ENCODE data around the gene PHTF2.

The PHTF2 gene

GRCh38 chr7:77800730-77801129, 2.2 kb downstream of the PHTF2 start:
- TF ChIP-seq CTCF (conservative IDR thresholded peaks at IDR 0.05; ENCODE audit: low read length), result no peak
- no peak overlapping the region for H3K4me3 ChIP-seq (ENCODE audit: low read length)
- DNase-seq (ENCODE audit: low read depth), result no peak

GRCh38 chr7:77802557-77803405, 4.2 kb downstream of the PHTF2 start:
- H3K4me3 ChIP-seq (ENCODE audit: low read length), result no peak overlapping the region
- DNase-seq (ENCODE audit: low read depth), result no peak

GRCh38 chr7:77806425-77806824, 7.9 kb downstream of the PHTF2 start:
- TF ChIP-seq CTCF (conservative IDR thresholded peaks at IDR 0.05; ENCODE audit: low read length), result no peak
- H3K4me3 ChIP-seq (ENCODE audit: low read length), result no peak overlapping the region
- DNase-seq (ENCODE audit: low read depth), result no peak

More at GRCh38 chr7:77802557-77803405, 4.2 kb downstream of the PHTF2 start:
- no peak for TF ChIP-seq CTCF (conservative IDR thresholded peaks at IDR 0.05; ENCODE audit: low read length)

GRCh38 chr7:77808517-77808916, 9.9 kb downstream of the PHTF2 start:
- no peak for DNase-seq (ENCODE audit: low read depth)
- no peak for TF ChIP-seq CTCF (conservative IDR thresholded peaks at IDR 0.05; ENCODE audit: low read length)
- no peak overlapping the region for H3K4me3 ChIP-seq (ENCODE audit: low read length)

GRCh38 chr7:77811516-77812289, 13.1 kb downstream of the PHTF2 start:
- no peak for DNase-seq (ENCODE audit: low read depth)
- H3K4me3 ChIP-seq (ENCODE audit: low read length), result no peak overlapping the region
- no peak for TF ChIP-seq CTCF (conservative IDR thresholded peaks at IDR 0.05; ENCODE audit: low read length)

- DNase-seq (ENCODE audit: low read depth), result peak; percentile 75
- no peak for TF ChIP-seq CTCF (conservative IDR thresholded peaks at IDR 0.05; ENCODE audit: low read length)
- no peak overlapping the region for H3K4me3 ChIP-seq (ENCODE audit: low read length)
Measured at GRCh38 chr7:77812290-77812685, 13.7 kb downstream of the PHTF2 start.
